B cell (primary cell): ENCODE measurements around the gene ENTHD1.

Experiments
- EZH2 ChIP-seq: IDR thresholded peaks from 2 replicates; pipeline ENCODE4 v1.6.1; 2012; ENCODE audit warnings: borderline replicate concordance, low read depth, mild to moderate bottlenecking, moderate library complexity, low read length; ENCODE audit not compliant: insufficient read depth, poor library complexity, severe bottlenecking
- TF ChIP-seq, protein P1 (sequence below): fragments of 200-600 bp; IDR thresholded peaks from one replicate; pipeline ENCODE4 v1.8.0; 2022; ENCODE audit warnings: antibody characterized with exemption, mild to moderate bottlenecking

DNA sequence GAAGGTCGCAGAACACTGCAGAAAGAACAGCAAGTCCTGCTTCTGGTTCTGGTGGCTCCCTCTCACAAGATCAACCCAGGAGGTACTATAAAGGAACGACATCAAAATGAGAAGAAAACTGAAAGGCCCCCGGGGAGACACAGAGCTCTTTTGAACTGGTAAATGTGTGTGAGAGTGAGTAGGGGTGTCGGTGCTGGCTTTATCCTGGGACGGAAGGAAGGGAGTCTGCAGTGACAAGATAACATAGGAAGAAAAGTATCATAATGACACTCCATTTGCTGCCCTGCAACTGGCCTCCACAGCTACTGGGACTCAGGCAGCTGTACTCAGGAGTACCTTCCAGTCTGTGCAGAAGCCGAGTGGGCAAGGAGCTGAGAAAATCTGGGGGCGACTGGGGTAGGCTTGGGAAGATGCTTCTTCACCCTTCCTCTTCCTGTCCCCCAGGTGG, 60.9 kb downstream of the ENTHD1 start:
- TF ChIP-seq, protein P1, sequence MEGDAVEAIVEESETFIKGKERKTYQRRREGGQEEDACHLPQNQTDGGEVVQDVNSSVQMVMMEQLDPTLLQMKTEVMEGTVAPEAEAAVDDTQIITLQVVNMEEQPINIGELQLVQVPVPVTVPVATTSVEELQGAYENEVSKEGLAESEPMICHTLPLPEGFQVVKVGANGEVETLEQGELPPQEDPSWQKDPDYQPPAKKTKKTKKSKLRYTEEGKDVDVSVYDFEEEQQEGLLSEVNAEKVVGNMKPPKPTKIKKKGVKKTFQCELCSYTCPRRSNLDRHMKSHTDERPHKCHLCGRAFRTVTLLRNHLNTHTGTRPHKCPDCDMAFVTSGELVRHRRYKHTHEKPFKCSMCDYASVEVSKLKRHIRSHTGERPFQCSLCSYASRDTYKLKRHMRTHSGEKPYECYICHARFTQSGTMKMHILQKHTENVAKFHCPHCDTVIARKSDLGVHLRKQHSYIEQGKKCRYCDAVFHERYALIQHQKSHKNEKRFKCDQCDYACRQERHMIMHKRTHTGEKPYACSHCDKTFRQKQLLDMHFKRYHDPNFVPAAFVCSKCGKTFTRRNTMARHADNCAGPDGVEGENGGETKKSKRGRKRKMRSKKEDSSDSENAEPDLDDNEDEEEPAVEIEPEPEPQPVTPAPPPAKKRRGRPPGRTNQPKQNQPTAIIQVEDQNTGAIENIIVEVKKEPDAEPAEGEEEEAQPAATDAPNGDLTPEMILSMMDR: no peak
- no peak for TF ChIP-seq EZH2
